ENCODE measurements around the gene IL22RA2. TPM values are rescaled to one million over a fixed set of nuclear protein-coding genes. Genes with fewer than 3 reads are reported as not detected.

Gene IL22RA2
- total RNA-seq, 1 experiment from 2014 or later: not detected

DNA sequence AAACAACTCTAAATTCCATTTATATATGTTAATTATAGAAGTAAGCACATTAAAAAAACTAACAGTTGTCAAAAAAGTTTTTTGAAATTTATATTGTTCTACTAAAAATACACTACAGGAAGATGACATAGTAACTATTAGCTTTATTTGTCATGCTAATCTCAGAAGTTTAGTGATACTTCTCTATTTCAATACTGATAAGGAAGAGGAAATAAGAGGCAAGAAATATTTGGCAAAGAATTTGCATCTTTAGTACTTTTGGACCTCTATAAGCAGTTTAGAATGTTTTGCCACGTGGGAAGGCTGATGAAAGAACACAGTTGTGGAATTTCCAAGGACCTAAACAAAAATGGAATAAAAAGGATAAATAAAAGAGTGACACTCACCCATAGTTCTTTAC, 33.1 kb upstream of the IL22RA2 start:
- intact Hi-C loops (cut with micrococcal nuclease; ENCODE audit: unreplicated experiment): no loop called here
- Mint-ChIP-seq H3K27me3 (ENCODE audit: insufficient read depth, unreplicated experiment) (no peaks in the 10 kb centered on the region), H3K9me3 (ENCODE audit: unreplicated experiment) (peaks cover 14% of the 10 kb centered on the region), H3K27ac (ENCODE audit: unreplicated experiment) (no peak overlapping the region), H3K4me1 (ENCODE audit: low read depth, unreplicated experiment) (no peaks in the 10 kb centered on the region), H3K36me3 (ENCODE audit: insufficient read depth, unreplicated experiment) (peaks cover 78% of the 10 kb centered on the region), H3K4me3 (ENCODE audit: unreplicated experiment) (no peak overlapping the region)
- no peak for DNase-seq
- TF ChIP-seq, protein P1, sequence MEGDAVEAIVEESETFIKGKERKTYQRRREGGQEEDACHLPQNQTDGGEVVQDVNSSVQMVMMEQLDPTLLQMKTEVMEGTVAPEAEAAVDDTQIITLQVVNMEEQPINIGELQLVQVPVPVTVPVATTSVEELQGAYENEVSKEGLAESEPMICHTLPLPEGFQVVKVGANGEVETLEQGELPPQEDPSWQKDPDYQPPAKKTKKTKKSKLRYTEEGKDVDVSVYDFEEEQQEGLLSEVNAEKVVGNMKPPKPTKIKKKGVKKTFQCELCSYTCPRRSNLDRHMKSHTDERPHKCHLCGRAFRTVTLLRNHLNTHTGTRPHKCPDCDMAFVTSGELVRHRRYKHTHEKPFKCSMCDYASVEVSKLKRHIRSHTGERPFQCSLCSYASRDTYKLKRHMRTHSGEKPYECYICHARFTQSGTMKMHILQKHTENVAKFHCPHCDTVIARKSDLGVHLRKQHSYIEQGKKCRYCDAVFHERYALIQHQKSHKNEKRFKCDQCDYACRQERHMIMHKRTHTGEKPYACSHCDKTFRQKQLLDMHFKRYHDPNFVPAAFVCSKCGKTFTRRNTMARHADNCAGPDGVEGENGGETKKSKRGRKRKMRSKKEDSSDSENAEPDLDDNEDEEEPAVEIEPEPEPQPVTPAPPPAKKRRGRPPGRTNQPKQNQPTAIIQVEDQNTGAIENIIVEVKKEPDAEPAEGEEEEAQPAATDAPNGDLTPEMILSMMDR (IDR thresholded peaks at IDR 0.05; ENCODE audit: insufficient read depth in 1 of 2, low read depth in 1 of 2, low read length in 1 of 2, severe bottlenecking in 1 of 2, unreplicated experiment in 1 of 2): no peak
- ChIA-PET POLR2A (no interaction called here), CTCF (no interaction called here)
- 0 out of 2 replicates have a peak, but pooled peaks cover 2% of the 10 kb centered on the region for H3K36me3 ChIP-seq (ENCODE audit: control insufficient read depth, insufficient read depth, low read length)
- peaks cover 18% of the 10 kb centered on the region for H3K9me3 ChIP-seq
- peaks cover 6% of the 10 kb centered on the region; the same call in 1 of the 2 replicates for H3K4me1 ChIP-seq
- H3K4me3 ChIP-seq (ENCODE audit: low read depth, low read length): no peak overlapping the region
- no TSS peak for BruUV-seq (replicated peaks)
- H3K27me3 ChIP-seq (replicated peaks; ENCODE audit: control insufficient read depth, insufficient read depth, low read length): no peaks in the 10 kb centered on the region

DNA sequence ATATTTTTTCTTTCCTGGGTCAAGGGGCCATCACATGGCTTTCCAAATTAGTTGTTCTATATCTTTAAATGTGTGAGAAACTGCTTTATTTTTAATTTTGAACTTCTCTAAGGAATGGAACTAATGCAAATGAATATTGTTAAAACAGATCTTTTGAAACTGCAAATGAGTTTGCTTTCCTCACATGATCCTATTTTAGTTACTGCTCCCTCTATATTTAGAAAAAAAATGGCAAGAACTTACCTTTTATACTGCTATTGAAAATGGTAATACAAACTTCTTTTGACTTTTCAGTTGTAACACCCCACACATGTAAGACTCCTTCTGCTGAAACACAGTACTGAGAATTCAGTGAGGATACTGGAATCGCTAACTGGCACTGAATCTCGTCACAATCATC, 29.8 kb upstream of the IL22RA2 start:
- peaks cover 6% of the 10 kb centered on the region; the same call in 1 of the 2 replicates for H3K4me1 ChIP-seq
- H3K9me3 ChIP-seq: no peaks in the 10 kb centered on the region; the same call in 1 of the 2 replicates
- intact Hi-C loops (cut with micrococcal nuclease; ENCODE audit: unreplicated experiment): no loop called here
- H3K36me3 ChIP-seq (ENCODE audit: control insufficient read depth, insufficient read depth, low read length): 0 out of 2 replicates have a peak, but pooled peaks cover 2% of the 10 kb centered on the region
- ChIA-PET CTCF (no interaction called here), POLR2A (no interaction called here)
- no peaks in the 10 kb centered on the region for H3K9me3 Mint-ChIP-seq (ENCODE audit: unreplicated experiment)
- H3K27me3 ChIP-seq (replicated peaks; ENCODE audit: control insufficient read depth, insufficient read depth, low read length): no peaks in the 10 kb centered on the region
- no peak overlapping the region for H3K4me3 ChIP-seq (ENCODE audit: low read depth, low read length)
- peaks cover 73% of the 10 kb centered on the region for H3K36me3 Mint-ChIP-seq (ENCODE audit: insufficient read depth, unreplicated experiment)
- no peak overlapping the region for H3K27ac Mint-ChIP-seq (ENCODE audit: unreplicated experiment)
- no peaks in the 10 kb centered on the region for H3K4me1 Mint-ChIP-seq (ENCODE audit: low read depth, unreplicated experiment)
- no TSS peak for BruUV-seq (replicated peaks)
- no peaks in the 10 kb centered on the region for H3K27me3 Mint-ChIP-seq (ENCODE audit: insufficient read depth, unreplicated experiment)
- H3K4me3 Mint-ChIP-seq (ENCODE audit: unreplicated experiment): no peak overlapping the region
- no peak for DNase-seq
- TF ChIP-seq, protein P1 (IDR thresholded peaks at IDR 0.05; ENCODE audit: insufficient read depth in 1 of 2, low read depth in 1 of 2, low read length in 1 of 2, severe bottlenecking in 1 of 2, unreplicated experiment in 1 of 2): no peak

GRCh38 chr6:137202078-137202477, 28.6 kb upstream of the IL22RA2 start:
- BruUV-seq (replicated peaks): no TSS peak
- 0 out of 2 replicates have a peak, but pooled peaks cover 2% of the 10 kb centered on the region for H3K36me3 ChIP-seq (ENCODE audit: control insufficient read depth, insufficient read depth, low read length)
- no peak for DNase-seq

More at GRCh38 chr6:137202078-137202477, 28.6 kb upstream of the IL22RA2 start:
- ChIA-PET POLR2A (no interaction called here), CTCF (no interaction called here)
- Mint-ChIP-seq H3K4me3 (ENCODE audit: unreplicated experiment) (no peak overlapping the region), H3K27ac (ENCODE audit: unreplicated experiment) (no peak overlapping the region), H3K9me3 (ENCODE audit: unreplicated experiment) (no peaks in the 10 kb centered on the region), H3K27me3 (ENCODE audit: insufficient read depth, unreplicated experiment) (no peaks in the 10 kb centered on the region), H3K4me1 (ENCODE audit: low read depth, unreplicated experiment) (no peaks in the 10 kb centered on the region), H3K36me3 (ENCODE audit: insufficient read depth, unreplicated experiment) (peaks cover 73% of the 10 kb centered on the region)
- no peak overlapping the region for H3K4me3 ChIP-seq (ENCODE audit: low read depth, low read length)
- TF ChIP-seq, protein P1 (IDR thresholded peaks at IDR 0.05; ENCODE audit: insufficient read depth in 1 of 2, low read depth in 1 of 2, low read length in 1 of 2, severe bottlenecking in 1 of 2, unreplicated experiment in 1 of 2): no peak
- no peaks in the 10 kb centered on the region for H3K27me3 ChIP-seq (replicated peaks; ENCODE audit: control insufficient read depth, insufficient read depth, low read length)
- H3K9me3 ChIP-seq: no peaks in the 10 kb centered on the region
- peaks cover 5% of the 10 kb centered on the region; the same call in 1 of the 2 replicates for H3K4me1 ChIP-seq
- intact Hi-C loops (cut with micrococcal nuclease; ENCODE audit: unreplicated experiment): loop anchor here (1.0 kb wide), 1 partner anchor 108 kb away; no protein-coding TSS in a partner anchor
